ENCODE results near the gene ORM1.

ORM1 gene

DNA sequence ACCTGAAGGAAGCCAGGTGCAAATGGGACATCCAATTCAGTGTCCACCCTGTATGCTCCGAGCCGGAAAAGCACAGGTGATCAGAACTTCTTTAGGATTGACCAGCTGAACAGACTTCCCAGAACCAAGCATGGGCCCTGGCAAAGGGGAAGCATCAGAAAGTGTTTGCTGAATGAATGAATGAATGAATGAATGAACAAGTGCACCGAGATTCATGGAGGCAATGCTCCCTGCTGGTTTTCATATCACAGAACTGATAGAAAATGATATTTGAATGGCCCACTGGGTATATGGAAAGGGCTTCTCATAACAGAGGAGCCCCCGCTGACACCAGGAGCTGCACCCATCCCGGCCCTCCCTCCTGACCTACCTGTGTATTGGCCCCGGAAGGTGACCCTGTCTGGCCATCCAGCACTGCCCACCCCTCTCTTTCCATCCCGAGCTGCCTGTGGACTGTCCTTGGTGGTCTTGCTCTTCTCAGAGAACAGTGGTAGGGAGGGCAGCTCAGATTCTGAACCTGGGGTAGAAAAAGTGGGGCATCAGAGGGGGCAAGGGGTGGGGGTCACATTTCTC lies 22.7 kb downstream of the ORM1 start:
- Histone ChIP-seq H3K9me3 (ENCODE audit: control insufficient read depth, insufficient read depth, low read length) (no peaks in the 10 kb centered on the region), H3K36me3 (ENCODE audit: control insufficient read depth, insufficient read depth, low read length) (peaks cover 21% of the 10 kb centered on the region), H3K4me1 (ENCODE audit: control insufficient read depth, insufficient read depth, low read length) (peaks cover 4% of the 10 kb centered on the region; the same call in 1 of the 2 replicates), H3K4me3 (ENCODE audit: low read length) (no peak overlapping the region), H3K27ac (ENCODE audit: low read length) (no peak overlapping the region), H3K27me3 (ENCODE audit: control insufficient read depth, insufficient read depth, low read length) (no peaks in the 10 kb centered on the region)
- DNase-seq (ENCODE audit: low read depth, low spot score): no peak
- no CpG with 5 or more reads among the region's 7 CpGs for WGBS (ENCODE audit: insufficient coverage, insufficient read length)

DNA sequence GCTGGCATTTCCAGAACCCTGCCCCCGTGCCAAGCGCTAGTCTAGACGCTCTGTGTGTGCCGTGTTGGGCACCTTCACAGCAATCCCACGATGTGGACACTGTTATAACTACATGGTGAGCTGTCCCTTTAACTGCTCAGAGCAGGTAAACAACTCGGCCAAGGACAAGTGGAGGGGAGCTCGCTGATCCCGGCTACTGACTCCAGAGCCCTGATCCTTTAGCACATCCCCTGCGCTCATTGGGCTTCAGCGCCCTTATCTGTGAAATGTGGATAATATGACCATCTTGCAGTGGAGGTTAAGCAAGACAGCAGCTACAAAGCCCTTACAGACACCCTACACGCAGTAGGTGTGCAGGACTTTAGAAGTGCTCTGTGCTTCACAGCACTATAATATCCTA lies 23.2 kb downstream of the ORM1 start:
- no peak for DNase-seq (ENCODE audit: low read depth, low spot score)
- peaks cover 22% of the 10 kb centered on the region for H3K36me3 ChIP-seq (ENCODE audit: control insufficient read depth, insufficient read depth, low read length)
- H3K4me1 ChIP-seq (ENCODE audit: control insufficient read depth, insufficient read depth, low read length): peaks cover 4% of the 10 kb centered on the region; the same call in 1 of the 2 replicates
- H3K27ac ChIP-seq (ENCODE audit: low read length): no peak overlapping the region
- H3K9me3 ChIP-seq (ENCODE audit: control insufficient read depth, insufficient read depth, low read length): no peaks in the 10 kb centered on the region
- H3K4me3 ChIP-seq (ENCODE audit: low read length): no peak overlapping the region
- WGBS (ENCODE audit: insufficient coverage, insufficient read length): no CpG with 5 or more reads among the region's 11 CpGs
- no peaks in the 10 kb centered on the region for H3K27me3 ChIP-seq (ENCODE audit: control insufficient read depth, insufficient read depth, low read length)

DNA sequence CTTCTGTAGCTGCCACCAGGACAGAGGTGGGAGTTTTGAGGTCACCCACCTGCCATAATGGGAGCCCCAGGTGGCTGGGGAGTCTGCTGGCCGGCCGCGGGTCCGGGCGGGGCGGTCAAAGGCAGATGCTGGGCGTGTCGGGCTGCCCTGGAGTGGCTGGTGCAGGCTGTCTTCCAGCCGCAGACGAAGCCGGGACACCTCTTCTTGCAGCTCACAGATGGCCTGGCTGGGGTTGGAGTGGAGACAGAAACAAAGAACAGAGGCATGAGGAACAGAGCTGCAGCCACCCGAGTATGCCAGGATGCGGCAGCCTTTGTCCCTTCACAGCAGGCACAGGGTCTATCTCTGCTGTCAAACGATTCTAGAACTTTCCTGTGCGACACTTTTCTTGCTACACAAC lies 24.8 kb downstream of the ORM1 start:
- no CpG with 5 or more reads among the region's 15 CpGs for WGBS (ENCODE audit: insufficient coverage, insufficient read length)
- H3K36me3 ChIP-seq (ENCODE audit: control insufficient read depth, insufficient read depth, low read length): peaks cover 20% of the 10 kb centered on the region

DNA sequence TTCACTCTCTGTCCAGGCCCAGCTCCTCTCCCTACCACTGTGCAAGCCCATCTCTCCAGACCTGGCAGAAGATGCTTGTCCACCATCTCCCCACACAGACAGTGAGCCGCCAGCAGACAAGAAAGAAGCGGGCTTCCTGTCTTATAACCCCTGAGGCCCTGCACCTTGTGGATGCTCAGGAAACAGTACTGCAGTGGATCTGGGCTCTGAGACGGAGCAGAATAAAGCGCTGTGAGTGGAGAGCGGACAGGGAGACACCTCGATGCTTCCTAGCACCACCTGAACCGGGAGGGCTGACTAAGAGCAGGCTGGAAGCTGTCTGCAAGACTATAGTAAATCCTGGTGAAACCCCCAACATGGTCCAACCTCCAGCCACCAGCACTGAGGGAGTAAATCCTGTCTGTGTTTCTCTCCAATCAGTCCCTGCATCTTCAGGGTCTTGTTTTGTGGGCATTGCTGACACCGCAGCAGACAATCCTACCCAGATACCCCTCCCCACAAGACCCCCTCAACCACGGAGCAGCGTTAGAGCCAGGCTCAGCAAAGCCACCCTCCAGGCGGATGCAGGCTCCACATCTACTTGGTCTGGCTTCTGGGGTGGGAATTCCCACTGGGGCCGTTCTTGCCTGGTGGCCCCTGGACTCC lies 25.5 kb downstream of the ORM1 start:
- Histone ChIP-seq H3K27me3 (ENCODE audit: control insufficient read depth, insufficient read depth, low read length) (no peaks in the 10 kb centered on the region), H3K9me3 (ENCODE audit: control insufficient read depth, insufficient read depth, low read length) (no peaks in the 10 kb centered on the region), H3K4me3 (ENCODE audit: low read length) (no peak overlapping the region), H3K27ac (ENCODE audit: low read length) (no peak overlapping the region), H3K36me3 (ENCODE audit: control insufficient read depth, insufficient read depth, low read length) (peaks cover 20% of the 10 kb centered on the region), H3K4me1 (ENCODE audit: control insufficient read depth, insufficient read depth, low read length) (peaks cover 4% of the 10 kb centered on the region; the same call in 1 of the 2 replicates)
- no CpG with 5 or more reads among the region's 12 CpGs for WGBS (ENCODE audit: insufficient coverage, insufficient read length)
- no peak for DNase-seq (ENCODE audit: low read depth, low spot score)

More for the DNA sequence above, 24.8 kb downstream of the ORM1 start:
- DNase-seq (ENCODE audit: low read depth, low spot score): no peak
- no peaks in the 10 kb centered on the region for H3K9me3 ChIP-seq (ENCODE audit: control insufficient read depth, insufficient read depth, low read length)
- no peak overlapping the region for H3K27ac ChIP-seq (ENCODE audit: low read length)
- H3K27me3 ChIP-seq (ENCODE audit: control insufficient read depth, insufficient read depth, low read length): no peaks in the 10 kb centered on the region
- no peak overlapping the region for H3K4me3 ChIP-seq (ENCODE audit: low read length)
- H3K4me1 ChIP-seq (ENCODE audit: control insufficient read depth, insufficient read depth, low read length): peaks cover 4% of the 10 kb centered on the region; the same call in 1 of the 2 replicates

DNA sequence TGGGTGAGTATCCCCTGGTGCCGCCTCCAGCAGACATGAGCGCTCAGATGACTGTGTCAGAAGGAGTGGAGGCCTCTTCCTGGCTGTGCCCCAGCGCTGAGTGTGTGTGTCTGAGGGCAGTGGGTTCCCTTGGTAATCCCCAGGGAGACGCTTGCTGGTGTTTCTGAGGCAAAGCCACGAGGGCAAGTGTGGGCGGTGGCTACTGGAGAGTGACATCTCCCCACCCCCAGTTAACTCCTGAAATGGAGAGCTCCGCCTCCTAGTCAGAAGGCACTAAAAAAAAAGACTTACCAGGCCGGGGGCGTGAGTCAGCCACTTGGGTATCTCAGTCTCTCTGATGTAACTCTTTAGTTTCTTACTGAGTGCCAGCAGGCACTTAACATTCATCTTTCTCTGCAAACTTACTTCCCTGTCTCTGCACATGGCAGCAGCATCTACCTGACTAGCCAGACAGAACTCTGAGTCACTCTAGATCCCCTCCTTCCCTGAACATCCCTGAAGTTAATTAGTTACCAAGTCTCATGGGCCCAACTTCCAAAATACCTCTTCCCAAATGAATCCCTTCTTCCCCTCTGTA lies 26.1 kb downstream of the ORM1 start:
- Histone ChIP-seq H3K36me3 (ENCODE audit: control insufficient read depth, insufficient read depth, low read length) (peaks cover 17% of the 10 kb centered on the region), H3K27me3 (ENCODE audit: control insufficient read depth, insufficient read depth, low read length) (no peaks in the 10 kb centered on the region), H3K4me1 (ENCODE audit: control insufficient read depth, insufficient read depth, low read length) (peaks cover 4% of the 10 kb centered on the region; the same call in 1 of the 2 replicates), H3K9me3 (ENCODE audit: control insufficient read depth, insufficient read depth, low read length) (no peaks in the 10 kb centered on the region), H3K27ac (ENCODE audit: low read length) (no peak overlapping the region), H3K4me3 (ENCODE audit: low read length) (no peak overlapping the region)
- no CpG with 5 or more reads among the region's 9 CpGs for WGBS (ENCODE audit: insufficient coverage, insufficient read length)
- DNase-seq (ENCODE audit: low read depth, low spot score): peak; percentile 48

DNA sequence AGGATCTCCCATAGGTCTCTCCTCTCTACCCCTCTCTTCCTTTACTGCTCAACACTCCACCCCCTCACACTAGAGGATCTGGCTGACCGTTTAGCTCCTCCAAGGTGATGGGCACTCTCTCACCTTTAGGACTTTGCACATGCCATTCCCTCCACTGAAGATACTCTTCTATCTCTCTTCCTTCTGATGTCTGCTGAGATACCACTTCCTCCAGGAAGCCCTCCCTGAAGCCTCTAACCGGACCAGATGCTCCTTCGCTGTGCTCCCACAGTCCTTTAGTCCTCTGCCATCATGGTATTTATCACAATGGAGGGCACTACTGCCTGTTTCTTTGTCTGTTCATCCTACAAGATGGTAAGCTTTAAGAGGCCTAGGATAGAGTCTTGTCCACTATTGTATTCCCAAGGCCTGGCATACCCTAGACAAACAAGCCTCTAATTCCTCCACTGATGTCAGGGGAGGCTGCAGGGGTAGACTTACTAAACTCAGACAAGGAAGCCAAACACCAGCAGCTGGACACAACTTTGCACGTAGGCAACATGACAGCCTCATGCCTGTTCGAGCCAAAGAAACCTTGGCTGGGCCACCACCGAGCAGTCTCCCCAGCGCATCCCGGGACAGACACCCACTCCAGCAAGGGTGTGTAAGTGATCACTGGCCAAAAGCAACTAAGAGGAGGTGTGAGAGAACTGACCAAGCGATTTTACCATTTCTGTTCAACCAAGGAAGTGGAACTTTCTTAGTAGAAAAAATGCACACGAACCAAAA lies 27.0 kb downstream of the ORM1 start:
- H3K27ac ChIP-seq (ENCODE audit: low read length): no peak overlapping the region
- WGBS (ENCODE audit: insufficient coverage, insufficient read length): no CpG with 5 or more reads among the region's 10 CpGs
- DNase-seq (ENCODE audit: low read depth, low spot score): no peak
- H3K36me3 ChIP-seq (ENCODE audit: control insufficient read depth, insufficient read depth, low read length): peaks cover 13% of the 10 kb centered on the region; the same call in 1 of the 2 replicates
- H3K4me3 ChIP-seq (ENCODE audit: low read length): no peak overlapping the region
- H3K9me3 ChIP-seq (ENCODE audit: control insufficient read depth, insufficient read depth, low read length): no peaks in the 10 kb centered on the region
- peaks cover 4% of the 10 kb centered on the region; the same call in 1 of the 2 replicates for H3K4me1 ChIP-seq (ENCODE audit: control insufficient read depth, insufficient read depth, low read length)
- H3K27me3 ChIP-seq (ENCODE audit: control insufficient read depth, insufficient read depth, low read length): no peaks in the 10 kb centered on the region

DNA sequence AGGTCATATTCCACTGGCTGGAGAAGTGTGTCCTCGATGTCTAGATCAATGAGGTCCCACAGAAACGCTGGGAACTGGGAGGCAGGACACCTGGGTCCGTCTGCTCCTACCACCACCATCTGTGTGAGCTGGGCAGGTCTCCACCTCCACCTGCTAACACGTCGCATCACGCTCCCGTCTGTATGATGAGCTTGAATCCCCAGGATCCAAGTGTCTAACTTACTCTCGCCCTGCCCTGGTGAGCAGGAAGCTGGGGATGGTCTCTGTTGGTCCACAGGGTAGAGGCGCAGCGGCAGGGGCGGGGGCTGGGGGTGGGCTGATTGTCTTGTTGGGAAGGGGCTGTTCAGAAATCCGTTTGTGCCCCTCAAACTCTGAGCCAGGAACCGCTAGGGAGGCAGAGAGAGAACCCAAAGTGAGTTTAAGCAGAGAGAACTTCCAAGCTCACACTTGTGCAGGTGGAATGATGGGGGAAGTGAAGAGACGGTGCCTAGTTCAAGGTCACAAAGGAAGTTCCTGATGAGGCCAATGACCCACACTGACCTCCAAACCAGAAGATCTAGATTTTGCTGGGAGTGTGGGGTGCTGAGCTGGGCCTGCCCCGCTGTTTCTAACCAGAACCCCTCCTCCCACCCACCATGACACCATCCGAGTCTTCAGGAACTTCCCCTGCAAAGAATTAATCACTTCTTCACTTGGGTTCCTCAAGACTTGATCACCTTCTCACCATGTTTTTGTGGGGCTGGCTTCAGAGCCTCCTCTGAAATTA lies 27.9 kb downstream of the ORM1 start:
- H3K36me3 ChIP-seq (ENCODE audit: control insufficient read depth, insufficient read depth, low read length): peaks cover 18% of the 10 kb centered on the region
- H3K9me3 ChIP-seq (ENCODE audit: control insufficient read depth, insufficient read depth, low read length): no peaks in the 10 kb centered on the region
- WGBS (ENCODE audit: insufficient coverage, insufficient read length): no CpG with 5 or more reads among the region's 16 CpGs
- DNase-seq (ENCODE audit: low read depth, low spot score): no peak
- no peak overlapping the region for H3K4me3 ChIP-seq (ENCODE audit: low read length)
- H3K27me3 ChIP-seq (ENCODE audit: control insufficient read depth, insufficient read depth, low read length): no peaks in the 10 kb centered on the region
- H3K4me1 ChIP-seq (ENCODE audit: control insufficient read depth, insufficient read depth, low read length): peaks cover 4% of the 10 kb centered on the region; the same call in 1 of the 2 replicates
- H3K27ac ChIP-seq (ENCODE audit: low read length): no peak overlapping the region

DNA sequence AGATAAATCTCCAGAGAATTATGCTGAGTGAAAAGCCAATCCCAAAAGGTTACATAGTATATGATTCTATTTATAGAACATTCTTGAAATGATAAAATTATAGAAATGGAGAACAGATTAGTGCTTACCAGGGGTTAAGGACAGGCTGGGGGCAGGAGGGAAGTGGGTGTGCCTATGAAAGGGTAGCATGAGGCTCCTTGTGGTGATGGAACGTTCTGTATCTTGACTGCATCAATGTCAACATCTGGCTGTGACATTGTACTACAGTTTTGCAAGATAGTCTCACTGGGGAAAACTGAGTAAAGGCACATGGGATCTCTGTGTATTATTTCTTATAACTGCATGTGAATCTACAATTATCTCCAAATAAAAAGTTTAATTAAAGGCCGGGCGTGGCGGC lies 29.0 kb downstream of the ORM1 start:
- no peak for DNase-seq (ENCODE audit: low read depth, low spot score)
- peaks cover 13% of the 10 kb centered on the region for H3K36me3 ChIP-seq (ENCODE audit: control insufficient read depth, insufficient read depth, low read length)
- WGBS (ENCODE audit: insufficient coverage, insufficient read length): no CpG with 5 or more reads among the region's 4 CpGs
- no peaks in the 10 kb centered on the region for H3K9me3 ChIP-seq (ENCODE audit: control insufficient read depth, insufficient read depth, low read length)
- H3K4me1 ChIP-seq (ENCODE audit: control insufficient read depth, insufficient read depth, low read length): peaks cover 4% of the 10 kb centered on the region; the same call in 1 of the 2 replicates
- H3K27ac ChIP-seq (ENCODE audit: low read length): no peak overlapping the region
- no peak overlapping the region for H3K4me3 ChIP-seq (ENCODE audit: low read length)
- no peaks in the 10 kb centered on the region for H3K27me3 ChIP-seq (ENCODE audit: control insufficient read depth, insufficient read depth, low read length)

DNA sequence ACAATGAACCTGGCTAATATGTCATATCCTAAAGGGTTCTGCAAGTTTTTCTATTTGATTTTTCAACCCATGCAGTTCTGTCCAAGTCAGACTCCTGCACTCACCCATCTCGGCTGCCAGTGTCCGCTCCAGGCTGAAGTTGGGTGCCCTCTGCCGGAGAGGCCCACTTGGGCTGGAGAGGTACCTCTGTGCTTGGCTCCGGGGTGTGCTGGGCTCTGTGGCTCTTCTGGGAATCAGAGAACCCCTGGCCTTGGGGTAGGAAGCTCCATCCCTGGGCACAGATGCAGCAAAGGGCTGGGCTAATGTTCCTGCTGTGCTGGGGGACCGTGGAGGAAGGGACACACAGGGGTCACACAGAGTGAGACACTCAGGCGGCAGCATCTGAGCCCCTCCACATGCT lies 32.9 kb downstream of the ORM1 start:
- Histone ChIP-seq H3K36me3 (ENCODE audit: control insufficient read depth, insufficient read depth, low read length) (peaks cover 20% of the 10 kb centered on the region), H3K9me3 (ENCODE audit: control insufficient read depth, insufficient read depth, low read length) (no peaks in the 10 kb centered on the region), H3K27me3 (ENCODE audit: control insufficient read depth, insufficient read depth, low read length) (no peaks in the 10 kb centered on the region), H3K27ac (ENCODE audit: low read length) (no peak overlapping the region), H3K4me3 (ENCODE audit: low read length) (no peak overlapping the region), H3K4me1 (ENCODE audit: control insufficient read depth, insufficient read depth, low read length) (no peaks in the 10 kb centered on the region)
- no peak for DNase-seq (ENCODE audit: low read depth, low spot score)
- WGBS (ENCODE audit: insufficient coverage, insufficient read length): no CpG with 5 or more reads among the region's 6 CpGs

DNA sequence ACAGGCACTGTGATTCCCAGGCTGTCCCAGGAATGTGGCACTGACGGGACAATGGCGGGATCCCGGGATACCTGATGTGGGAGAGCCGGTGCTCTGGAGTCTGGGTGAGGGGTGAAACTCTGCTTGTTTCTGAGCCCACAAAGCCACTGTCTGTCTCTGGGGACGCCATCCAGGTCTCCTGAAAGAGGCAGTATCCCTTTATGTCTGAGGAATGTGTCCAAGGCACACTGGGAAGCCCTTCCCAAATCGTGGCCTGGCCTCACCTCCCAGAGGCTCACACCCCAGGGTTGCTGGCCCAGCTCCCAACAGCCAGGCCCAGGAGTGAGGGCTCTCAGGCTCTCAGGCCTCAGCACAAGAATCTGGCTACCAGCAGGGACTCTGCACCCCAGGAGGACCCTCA lies 33.9 kb downstream of the ORM1 start:
- H3K36me3 ChIP-seq (ENCODE audit: control insufficient read depth, insufficient read depth, low read length): peaks cover 24% of the 10 kb centered on the region
- no peaks in the 10 kb centered on the region for H3K4me1 ChIP-seq (ENCODE audit: control insufficient read depth, insufficient read depth, low read length)
- no peaks in the 10 kb centered on the region for H3K9me3 ChIP-seq (ENCODE audit: control insufficient read depth, insufficient read depth, low read length)
- no peak overlapping the region for H3K4me3 ChIP-seq (ENCODE audit: low read length)
- no peak for DNase-seq (ENCODE audit: low read depth, low spot score)
- WGBS (ENCODE audit: insufficient coverage, insufficient read length): no CpG with 5 or more reads among the region's 6 CpGs
- H3K27ac ChIP-seq (ENCODE audit: low read length): no peak overlapping the region
- no peaks in the 10 kb centered on the region for H3K27me3 ChIP-seq (ENCODE audit: control insufficient read depth, insufficient read depth, low read length)

Measured in iPS DF 6.9 (cell line).